Neutrophil (primary cell): ENCODE measurements around the gene ISM1.

Experiments used
- H3K27ac ChIP-seq: fragments of 200-600 bp; sonication (generic); 2 replicates; pipeline ENCODE4 v1.5.1; 2016; ENCODE audit warnings: mild to moderate bottlenecking, moderate library complexity
- H3K27me3 ChIP-seq: fragments of 200-600 bp; sonication (generic); 2 replicates; pipeline ENCODE4 v1.6.0; 2016; ENCODE audit warnings: mild to moderate bottlenecking
- H3K36me3 ChIP-seq: fragments of 200-600 bp; sonication (generic); 2 replicates; pipeline ENCODE4 v1.5.1; 2017
- H3K4me1 ChIP-seq, 2 experiments: fragments of 200-600 bp in 1 of 2; sonication (generic) in 1 of 2; 1 replicate in 1 of 2; 2 replicates in 1 of 2; pipeline versions ENCODE4 v1.5.1 to v1.6.1; 2013 to 2016; ENCODE audit warnings: low read depth in 1 of 2, low read length in 1 of 2, mild to moderate bottlenecking in 1 of 2, moderate library complexity in 1 of 2; ENCODE audit not compliant: control insufficient read depth in 1 of 2, insufficient read depth in 1 of 2
- H3K4me3 ChIP-seq, 2 experiments: fragments of 200-600 bp in 1 of 2; sonication (generic) in 1 of 2; 1 replicate in 1 of 2; 2 replicates in 1 of 2; pipeline ENCODE4 v1.5.1; 2013 to 2016; ENCODE audit warnings: low read depth in 1 of 2, low read length in 1 of 2, mild to moderate bottlenecking in 1 of 2, moderate library complexity in 1 of 2
- H3K9me3 ChIP-seq: fragments of 200-600 bp; sonication (generic); 2 replicates; pipeline ENCODE4 v1.5.1; 2016
- CTCF ChIP-seq: fragments of 200-600 bp; sonication (generic); IDR thresholded peaks from 2 replicates; pipeline ENCODE4 v1.5.1; 2016; ENCODE audit warnings: antibody characterized with exemption

Gene ISM1

GRCh38 chr20:13221673-13222318 is 722 bp downstream of the ISM1 start:
- Histone ChIP-seq H3K4me1 (no peaks in the 10 kb centered on the region), H3K36me3 (no peaks in the 10 kb centered on the region), H3K4me3 (no peak overlapping the region), H3K27ac (no peak overlapping the region), H3K9me3 (no peaks in the 10 kb centered on the region), H3K27me3 (peaks cover 92% of the 10 kb centered on the region)
- no peak for TF ChIP-seq CTCF

- H3K27ac ChIP-seq: no peak overlapping the region
- no peak for TF ChIP-seq CTCF
- no peak overlapping the region for H3K4me3 ChIP-seq
- no peaks in the 10 kb centered on the region for H3K4me1 ChIP-seq
- H3K9me3 ChIP-seq: no peaks in the 10 kb centered on the region
- peaks cover 87% of the 10 kb centered on the region for H3K27me3 ChIP-seq
- H3K36me3 ChIP-seq: no peaks in the 10 kb centered on the region
Observed at GRCh38 chr20:13222319-13222716, 1.2 kb downstream of the ISM1 start.

- no peak for TF ChIP-seq CTCF
- Histone ChIP-seq H3K27me3 (peaks cover 71% of the 10 kb centered on the region), H3K9me3 (no peaks in the 10 kb centered on the region), H3K4me1 (no peaks in the 10 kb centered on the region), H3K36me3 (no peaks in the 10 kb centered on the region), H3K4me3 (no peak overlapping the region), H3K27ac (no peak overlapping the region)
Observed at GRCh38 chr20:13223736-13224520, 2.9 kb downstream of the ISM1 start.

GRCh38 chr20:13226367-13226766 is 5.3 kb downstream of the ISM1 start:
- H3K4me3 ChIP-seq: no peak overlapping the region
- no peaks in the 10 kb centered on the region for H3K4me1 ChIP-seq
- H3K27me3 ChIP-seq: peaks cover 47% of the 10 kb centered on the region
- no peaks in the 10 kb centered on the region for H3K36me3 ChIP-seq
- H3K27ac ChIP-seq: no peak overlapping the region
- H3K9me3 ChIP-seq: no peaks in the 10 kb centered on the region
- no peak for TF ChIP-seq CTCF

GRCh38 chr20:13228771-13229170 is 7.7 kb downstream of the ISM1 start:
- Histone ChIP-seq H3K9me3 (no peaks in the 10 kb centered on the region), H3K27me3 (peaks cover 23% of the 10 kb centered on the region), H3K36me3 (no peaks in the 10 kb centered on the region), H3K27ac (no peak overlapping the region), H3K4me1 (no peaks in the 10 kb centered on the region), H3K4me3 (no peak overlapping the region)
- TF ChIP-seq CTCF: no peak
